ENCODE measurements around the gene AMT. TPM values are rescaled to one million over a fixed set of nuclear protein-coding genes. Genes with fewer than 3 reads are reported as not detected.

Gene AMT
- total RNA-seq, 1 donor from 2014 or later: 0.62 TPM

DNA sequence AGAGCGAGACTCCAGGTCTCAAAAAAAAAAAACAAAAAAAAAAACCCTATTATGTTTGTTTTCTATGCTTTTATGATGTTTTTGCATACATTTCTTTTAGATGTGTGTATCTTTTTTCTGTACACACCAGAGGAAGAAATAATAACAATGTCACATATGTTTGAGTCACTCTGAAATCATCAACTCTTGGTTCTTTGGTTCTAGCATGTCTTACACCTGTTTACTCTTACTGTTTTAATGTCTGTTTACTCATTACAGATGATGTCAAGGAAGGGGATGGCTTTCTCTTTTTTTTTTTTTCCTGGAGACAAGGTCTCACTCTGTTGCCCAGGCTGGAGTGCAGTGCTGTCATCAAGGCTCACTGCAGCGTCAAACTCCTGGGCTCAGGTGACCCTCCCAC, 34.6 kb downstream of the AMT start:
- DNase-seq: no peak

DNA sequence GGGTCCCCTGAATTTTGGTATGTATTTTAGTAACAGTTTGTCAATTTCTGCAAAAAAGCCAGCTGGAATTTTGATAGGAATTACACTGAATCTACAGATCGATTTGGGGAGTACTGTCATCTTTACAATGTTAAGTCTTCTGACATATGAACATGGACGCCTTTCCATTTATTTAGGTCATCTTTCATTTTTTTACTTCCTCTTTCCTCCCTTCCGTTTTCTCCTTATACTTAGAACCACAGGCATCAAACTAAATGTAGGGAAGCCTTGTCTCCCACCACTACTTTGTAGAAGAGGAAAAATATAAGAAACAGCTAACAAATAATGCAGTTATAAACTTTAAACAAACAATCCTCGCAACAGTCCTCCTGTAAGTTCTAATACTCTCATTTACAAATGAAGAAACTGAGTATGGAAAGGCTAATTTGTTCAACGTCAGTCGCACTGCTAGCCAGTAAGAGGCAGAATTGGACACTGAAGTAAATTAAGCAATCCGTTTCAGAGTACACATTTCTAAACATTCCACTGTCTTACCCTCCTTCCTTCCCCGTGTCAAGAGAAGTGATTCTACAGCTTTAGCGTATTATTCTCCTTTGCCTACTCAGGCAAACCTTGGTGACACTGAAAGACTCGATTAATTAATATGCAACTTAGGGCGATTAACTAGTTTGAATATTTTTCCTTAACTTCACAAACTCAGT, 36.1 kb downstream of the AMT start:
- DNase-seq: no peak

DNA sequence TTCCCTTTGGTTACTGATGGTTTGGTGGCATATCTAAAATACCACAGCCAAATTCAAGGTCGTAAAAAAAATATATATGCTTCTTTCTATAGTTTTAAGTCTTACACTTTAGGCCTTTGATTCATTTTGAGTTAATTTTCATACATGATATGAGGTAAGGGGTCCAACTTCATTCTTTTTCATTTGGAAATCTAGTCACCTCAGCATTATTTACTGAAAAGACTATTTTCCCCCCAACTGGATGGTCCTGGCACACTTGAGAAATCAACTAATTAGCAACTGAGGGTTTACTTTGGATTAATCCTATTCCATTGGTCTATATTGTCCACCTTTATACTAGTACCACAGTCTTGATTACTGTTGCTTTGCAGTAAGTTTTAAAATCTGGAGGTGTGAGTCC, 36.7 kb downstream of the AMT start:
- DNase-seq: no peak

GRCh38 chr3:49383387-49383786, 38.9 kb downstream of the AMT start:
- no peak for DNase-seq

DNA sequence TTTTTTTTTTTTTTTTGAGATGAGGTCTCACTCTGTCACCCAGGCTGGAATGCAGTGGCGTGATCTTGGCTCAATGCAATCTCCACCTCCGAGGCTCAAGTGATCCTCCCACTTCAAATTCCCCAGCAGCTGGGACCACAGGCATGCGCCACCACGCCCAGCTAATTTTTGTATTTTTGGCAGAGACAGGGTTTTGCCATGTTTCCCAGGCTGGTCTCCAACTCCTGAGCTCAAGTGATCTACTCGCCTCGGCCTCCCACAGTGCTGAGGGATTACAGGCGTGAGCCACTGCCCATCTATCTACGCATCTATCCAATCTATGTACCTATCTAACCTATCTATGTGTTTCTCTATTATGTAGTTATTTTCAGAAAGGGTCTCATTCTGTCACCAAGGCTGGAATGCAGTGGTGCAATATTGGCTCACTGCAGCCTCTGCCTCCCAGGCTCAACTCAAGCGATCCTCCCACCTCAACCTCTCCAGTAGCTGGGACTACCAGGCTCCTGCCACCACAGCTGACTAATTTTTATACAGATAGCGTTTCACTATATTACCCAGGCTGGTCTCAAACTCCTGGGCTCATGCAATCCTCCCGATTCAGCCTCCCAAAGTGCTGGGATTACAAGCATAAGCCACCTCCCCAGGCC, 43.9 kb downstream of the AMT start:
- no peak for DNase-seq

DNA sequence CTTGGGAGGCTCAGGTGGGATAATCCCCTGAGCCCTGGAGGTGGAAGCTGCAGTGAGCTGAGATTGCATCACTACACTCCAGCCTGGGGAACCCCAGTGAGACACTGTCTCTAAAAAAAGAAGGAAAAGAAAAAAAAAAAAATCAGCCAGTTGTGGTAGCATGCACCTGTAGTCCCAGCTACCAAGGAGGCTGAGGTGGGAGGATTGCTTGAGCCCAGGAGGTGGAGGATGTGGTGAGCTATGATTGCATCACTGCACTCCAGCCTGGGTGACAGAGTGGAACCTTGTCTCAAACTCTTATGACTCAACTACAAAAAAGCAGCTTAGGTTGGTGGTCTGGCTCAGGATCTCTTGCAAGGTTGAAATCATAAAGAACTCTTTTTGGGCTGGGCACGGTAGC, 44.8 kb downstream of the AMT start:
- DNase-seq: no peak

GRCh38 chr3:49371946-49372345, 50.3 kb downstream of the AMT start:
- DNase-seq: no peak

DNA sequence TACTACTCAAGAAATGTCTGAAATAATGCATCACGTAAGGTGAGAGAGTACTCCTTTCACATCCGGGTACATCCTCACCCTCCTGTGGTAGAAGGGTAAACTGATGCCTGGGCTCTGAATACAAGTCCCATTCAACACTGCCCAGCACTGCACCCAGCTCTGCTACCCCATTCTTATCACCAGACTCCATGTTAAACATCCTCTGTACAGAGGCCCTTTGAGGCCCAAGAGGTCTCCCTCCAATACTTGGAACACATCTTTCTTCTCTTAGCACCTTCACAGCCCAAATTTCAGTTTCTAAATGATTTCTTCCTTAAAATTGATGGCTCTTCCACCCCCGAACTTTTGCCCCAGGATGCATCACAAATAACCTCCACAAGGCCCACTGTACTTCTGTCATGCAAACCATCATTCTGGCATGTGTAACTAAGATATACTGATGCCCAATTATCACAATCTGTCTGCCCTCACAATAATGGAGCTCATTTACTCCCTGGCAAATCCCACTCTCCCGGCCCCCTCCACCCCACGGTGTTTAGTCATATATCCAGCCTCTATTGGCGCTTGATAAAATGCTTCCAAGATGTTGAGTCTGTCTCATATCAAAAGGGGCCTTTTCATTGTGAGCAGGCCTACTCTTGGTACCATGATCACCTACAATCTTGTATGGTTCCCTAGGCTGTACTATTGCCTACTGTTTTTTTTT, 51.5 kb downstream of the AMT start:
- DNase-seq: no peak

Small RNAs within 50 kb of the gene (small RNA-seq; reads per million reads assigned to genes)
- not detected for gene RNA5SP130

Other genes with a start within 250 kb of the AMT start
- 3.9 TPM for gene C3orf62, start 145.2 kb downstream of the AMT start, total RNA-seq
- gene USP4, start 82.4 kb downstream of the AMT start, total RNA-seq: 22.9 TPM
- 57.6 TPM for gene GPX1, start 64.1 kb downstream of the AMT start, total RNA-seq
- 146 TPM for gene RHOA, start 10.5 kb downstream of the AMT start, total RNA-seq
- gene TCTA, start 10.1 kb downstream of the AMT start, total RNA-seq: 10.1 TPM
- gene NICN1, start 6.9 kb upstream of the AMT start, total RNA-seq: 12.3 TPM
- gene DAG1, start 47.8 kb upstream of the AMT start, total RNA-seq: 21.2 TPM
- gene BSN, start 132.0 kb upstream of the AMT start, total RNA-seq: 7.3 TPM